Neutrophil (primary cell): ENCODE results near the gene CTRL.

Experiments used
- H3K27ac ChIP-seq: fragments of 200-600 bp; sonication (generic); 2 replicates; pipeline ENCODE4 v1.5.1; 2016; ENCODE audit warnings: mild to moderate bottlenecking, moderate library complexity
- H3K27me3 ChIP-seq: fragments of 200-600 bp; sonication (generic); 2 replicates; pipeline ENCODE4 v1.6.0; 2016; ENCODE audit warnings: mild to moderate bottlenecking
- H3K36me3 ChIP-seq: fragments of 200-600 bp; sonication (generic); 2 replicates; pipeline ENCODE4 v1.5.1; 2017
- H3K4me1 ChIP-seq, 2 experiments: fragments of 200-600 bp in 1 of 2; sonication (generic) in 1 of 2; 1 replicate in 1 of 2; 2 replicates in 1 of 2; pipeline versions ENCODE4 v1.5.1 to v1.6.1; 2013 to 2016; ENCODE audit warnings: low read depth in 1 of 2, low read length in 1 of 2, mild to moderate bottlenecking in 1 of 2, moderate library complexity in 1 of 2; ENCODE audit not compliant: control insufficient read depth in 1 of 2, insufficient read depth in 1 of 2
- H3K4me3 ChIP-seq, 2 experiments: fragments of 200-600 bp in 1 of 2; sonication (generic) in 1 of 2; 1 replicate in 1 of 2; 2 replicates in 1 of 2; pipeline ENCODE4 v1.5.1; 2013 to 2016; ENCODE audit warnings: low read depth in 1 of 2, low read length in 1 of 2, mild to moderate bottlenecking in 1 of 2, moderate library complexity in 1 of 2
- H3K9me3 ChIP-seq: fragments of 200-600 bp; sonication (generic); 2 replicates; pipeline ENCODE4 v1.5.1; 2016
- TF ChIP-seq, protein P1 (sequence below): fragments of 200-600 bp; sonication (generic); IDR thresholded peaks from 2 replicates; pipeline ENCODE4 v1.5.1; 2016; ENCODE audit warnings: antibody characterized with exemption

The CTRL gene

DNA sequence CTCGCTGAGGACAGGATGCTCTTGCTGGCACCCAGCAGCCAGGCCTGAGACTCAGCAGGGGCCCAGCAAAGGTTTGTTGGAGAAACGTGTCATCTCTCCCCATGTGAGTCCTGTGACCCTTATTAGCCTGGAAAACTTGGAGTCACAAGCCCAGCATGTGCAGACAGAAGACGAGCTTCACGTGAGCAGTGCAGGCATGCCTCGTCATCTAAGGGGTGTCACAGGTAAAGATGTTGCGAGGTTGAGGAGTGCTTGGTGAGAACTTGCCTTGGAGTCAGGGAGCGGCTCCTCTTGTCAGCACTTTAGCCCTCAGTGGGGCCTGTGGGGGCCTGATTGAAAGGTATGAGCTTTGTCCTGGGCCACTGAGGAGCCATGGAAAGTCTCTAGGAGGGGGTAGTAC lies 2.1 kb upstream of the CTRL start:
- no peaks in the 10 kb centered on the region for H3K9me3 ChIP-seq
- TF ChIP-seq, protein P1, sequence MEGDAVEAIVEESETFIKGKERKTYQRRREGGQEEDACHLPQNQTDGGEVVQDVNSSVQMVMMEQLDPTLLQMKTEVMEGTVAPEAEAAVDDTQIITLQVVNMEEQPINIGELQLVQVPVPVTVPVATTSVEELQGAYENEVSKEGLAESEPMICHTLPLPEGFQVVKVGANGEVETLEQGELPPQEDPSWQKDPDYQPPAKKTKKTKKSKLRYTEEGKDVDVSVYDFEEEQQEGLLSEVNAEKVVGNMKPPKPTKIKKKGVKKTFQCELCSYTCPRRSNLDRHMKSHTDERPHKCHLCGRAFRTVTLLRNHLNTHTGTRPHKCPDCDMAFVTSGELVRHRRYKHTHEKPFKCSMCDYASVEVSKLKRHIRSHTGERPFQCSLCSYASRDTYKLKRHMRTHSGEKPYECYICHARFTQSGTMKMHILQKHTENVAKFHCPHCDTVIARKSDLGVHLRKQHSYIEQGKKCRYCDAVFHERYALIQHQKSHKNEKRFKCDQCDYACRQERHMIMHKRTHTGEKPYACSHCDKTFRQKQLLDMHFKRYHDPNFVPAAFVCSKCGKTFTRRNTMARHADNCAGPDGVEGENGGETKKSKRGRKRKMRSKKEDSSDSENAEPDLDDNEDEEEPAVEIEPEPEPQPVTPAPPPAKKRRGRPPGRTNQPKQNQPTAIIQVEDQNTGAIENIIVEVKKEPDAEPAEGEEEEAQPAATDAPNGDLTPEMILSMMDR, result no peak
- peaks cover 63% of the 10 kb centered on the region for H3K36me3 ChIP-seq
- H3K4me3 ChIP-seq, result no peak overlapping the region
- H3K4me1 ChIP-seq, result peaks cover 21 to 24% of the 10 kb centered on the region in 2 experiments
- no peaks in the 10 kb centered on the region for H3K27me3 ChIP-seq
- peak overlapping the region; percentile 95 for H3K27ac ChIP-seq

DNA sequence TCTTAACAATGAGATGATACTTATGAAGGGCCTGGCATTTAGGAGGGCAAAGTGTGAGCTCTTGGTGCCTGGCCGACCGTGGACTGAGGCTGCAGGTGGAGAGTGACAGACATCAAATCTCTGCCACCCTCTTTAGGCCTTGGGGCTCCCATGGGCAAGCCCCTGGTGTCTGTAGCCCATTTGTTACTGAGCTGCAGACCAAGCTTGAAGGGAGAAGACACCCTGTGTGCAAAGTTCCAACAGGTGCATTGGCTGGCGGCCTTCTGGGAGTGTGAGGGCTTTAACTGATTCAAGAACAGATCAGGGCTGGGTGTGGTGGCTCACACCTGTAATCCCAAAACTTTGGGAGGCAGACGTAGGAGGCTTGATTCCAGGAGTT lies 789 bp upstream of the CTRL start:
- H3K27ac ChIP-seq, result peak overlapping the region; percentile 18
- no peak overlapping the region for H3K4me3 ChIP-seq
- H3K36me3 ChIP-seq, result peaks cover 76% of the 10 kb centered on the region

DNA sequence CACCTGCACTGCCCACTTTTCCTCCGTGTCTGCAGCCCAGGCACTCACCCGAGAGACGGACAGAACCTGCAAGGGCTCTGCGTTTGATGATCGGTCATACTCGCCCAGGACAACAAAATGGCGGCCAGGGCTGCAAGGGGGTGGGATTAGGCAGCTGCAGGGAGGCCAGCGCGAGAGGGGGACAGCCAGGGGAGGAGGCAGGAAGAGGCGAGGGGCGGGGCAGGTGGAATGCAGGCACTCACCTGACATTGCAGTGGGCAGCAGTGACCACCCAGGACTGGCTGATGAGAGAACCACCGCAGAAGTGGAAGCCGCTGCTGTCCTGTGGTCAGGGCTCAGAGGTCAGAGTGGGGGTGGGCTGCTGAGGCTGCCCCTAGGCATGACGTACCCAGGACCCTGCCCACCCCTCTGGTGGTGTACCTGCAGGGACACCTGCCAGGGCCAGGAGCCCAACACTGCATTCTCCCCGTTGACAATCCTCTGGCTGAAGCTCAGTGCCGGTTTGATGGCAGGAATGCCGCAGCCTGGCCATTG lies 917 bp downstream of the CTRL start:
- H3K27ac ChIP-seq, result no peak overlapping the region
- no peaks in the 10 kb centered on the region for H3K27me3 ChIP-seq
- TF ChIP-seq, protein P1, result no peak
- no peak overlapping the region for H3K4me3 ChIP-seq
- H3K4me1 ChIP-seq, result peaks cover 9 to 10% of the 10 kb centered on the region in 2 experiments
- H3K36me3 ChIP-seq, result peaks cover 85% of the 10 kb centered on the region
- no peaks in the 10 kb centered on the region for H3K9me3 ChIP-seq

More for the DNA sequence above, 789 bp upstream of the CTRL start:
- Histone ChIP-seq H3K27me3 (no peaks in the 10 kb centered on the region), H3K4me1 (peaks cover 16 to 21% of the 10 kb centered on the region in 2 experiments), H3K9me3 (no peaks in the 10 kb centered on the region)
- TF ChIP-seq, protein P1, result no peak

DNA sequence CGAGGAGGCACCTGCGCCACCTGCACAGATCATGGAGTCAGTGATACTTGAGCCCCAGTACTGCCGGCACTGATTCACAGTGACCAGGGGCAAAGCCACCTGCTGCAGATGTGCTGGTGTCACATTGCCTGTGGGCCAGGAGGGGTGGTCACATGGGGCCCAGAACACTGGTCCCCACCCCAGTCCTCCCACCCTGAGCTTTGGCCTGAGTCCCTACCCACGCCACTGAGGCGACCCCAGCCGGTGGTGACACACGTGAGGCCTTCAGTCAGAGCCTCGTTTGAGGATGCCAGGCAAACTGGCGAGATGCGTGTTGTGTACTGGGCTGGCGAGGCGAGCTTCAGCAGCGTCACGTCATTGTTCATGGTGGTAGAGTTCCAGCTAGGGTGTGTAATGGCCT lies 1.5 kb downstream of the CTRL start:
- peaks cover 87% of the 10 kb centered on the region for H3K36me3 ChIP-seq
- H3K27me3 ChIP-seq, result no peaks in the 10 kb centered on the region
- no peaks in the 10 kb centered on the region for H3K9me3 ChIP-seq
- no peak overlapping the region for H3K4me3 ChIP-seq
- H3K27ac ChIP-seq, result no peak overlapping the region
- TF ChIP-seq, protein P1, result no peak
- H3K4me1 ChIP-seq, result peaks cover 5% of the 10 kb centered on the region in 2 experiments

DNA sequence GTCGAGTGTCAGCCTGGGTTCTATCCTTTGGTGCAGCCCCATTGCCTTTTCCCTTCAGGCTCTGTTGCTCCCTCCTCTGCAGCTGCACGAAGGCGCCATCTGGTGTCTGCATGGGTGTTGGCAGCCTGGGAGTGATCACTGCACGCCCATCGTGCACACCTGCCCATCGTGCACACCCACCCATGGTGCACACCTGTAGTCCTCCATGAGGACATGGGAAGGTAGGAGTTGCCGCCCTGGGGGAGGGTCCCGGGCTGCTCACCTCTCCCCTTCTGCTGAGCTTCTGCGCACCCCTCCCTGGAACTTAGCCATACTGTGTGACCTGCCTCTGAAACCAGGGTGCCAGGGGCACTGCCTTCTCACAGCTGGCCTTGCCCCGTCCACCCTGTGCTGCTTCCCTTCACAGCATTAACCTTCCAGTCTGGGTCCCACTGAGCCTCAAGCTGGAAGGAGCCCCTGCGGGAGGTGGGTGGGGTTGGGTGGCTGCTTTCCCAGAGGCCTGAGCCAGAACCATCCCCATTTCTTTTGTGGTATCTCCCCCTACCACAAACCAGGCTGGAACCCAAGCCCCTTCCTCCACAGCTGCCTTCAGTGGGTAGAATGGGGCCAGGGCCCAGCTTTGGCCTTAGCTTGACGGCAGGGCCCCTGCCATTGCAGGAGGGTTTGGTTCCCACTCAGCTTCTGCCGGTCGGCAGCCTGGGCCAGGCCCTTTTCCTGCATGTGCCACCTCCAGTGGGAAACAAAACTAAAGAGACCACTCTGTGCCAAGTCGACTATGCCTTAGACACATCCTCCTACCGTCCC lies 2.9 kb downstream of the CTRL start:
- H3K4me3 ChIP-seq, result no peak overlapping the region
- H3K36me3 ChIP-seq, result peaks cover 81% of the 10 kb centered on the region
- H3K9me3 ChIP-seq, result no peaks in the 10 kb centered on the region
- peak overlapping the region; percentile 5 for H3K27ac ChIP-seq
- no peaks in the 10 kb centered on the region for H3K27me3 ChIP-seq
- H3K4me1 ChIP-seq, result no peaks in the 10 kb centered on the region
- TF ChIP-seq, protein P1, result peak; percentile 73
